Measurements from ENCODE around the gene CD5L.

The CD5L gene

GRCh38 chr1:157841708-157842107 is at the start of gene CD5L:
Gene CD5L (minus strand): TSS chr1:157841808. CDS start chr1:157841701, 107 bp downstream.
- no peak for DNase-seq (ENCODE audit: low read depth in 2 of 2)

- DNase-seq (ENCODE audit: low read depth in 2 of 2) = no peak
Measured at GRCh38 chr1:157882580-157882979, 41.0 kb upstream of the CD5L start.

- no peak for DNase-seq (ENCODE audit: low read depth in 2 of 2)
Measured at GRCh38 chr1:157880621-157881020, 39.0 kb upstream of the CD5L start.

- DNase-seq (ENCODE audit: low read depth in 2 of 2) = no peak
Measured at GRCh38 chr1:157878059-157878458, 36.5 kb upstream of the CD5L start.

- no peak for DNase-seq (ENCODE audit: low read depth in 2 of 2)
Measured at GRCh38 chr1:157870490-157870889, 28.9 kb upstream of the CD5L start.

GRCh38 chr1:157868654-157869053 is 27.0 kb upstream of the CD5L start:
- no peak for DNase-seq (ENCODE audit: low read depth in 2 of 2)

- DNase-seq (ENCODE audit: low read depth in 2 of 2) = no peak
Measured at GRCh38 chr1:157862114-157863070, 20.8 kb upstream of the CD5L start.

GRCh38 chr1:157856538-157856937 is 14.9 kb upstream of the CD5L start:
- no peak for DNase-seq (ENCODE audit: low read depth in 2 of 2)

GRCh38 chr1:157852476-157852875 is 10.9 kb upstream of the CD5L start:
- no peak for DNase-seq (ENCODE audit: low read depth in 2 of 2)

- no peak for DNase-seq (ENCODE audit: low read depth in 2 of 2)
Measured at GRCh38 chr1:157849229-157849875, 7.7 kb upstream of the CD5L start.

- no peak for DNase-seq (ENCODE audit: low read depth in 2 of 2)
Measured at GRCh38 chr1:157844089-157844830, 2.7 kb upstream of the CD5L start.

GRCh38 chr1:157842939-157843338 is 1.3 kb upstream of the CD5L start:
- DNase-seq (ENCODE audit: low read depth in 2 of 2) = no peak

GRCh38 chr1:157838966-157839365 is 2.6 kb downstream of the CD5L start:
- DNase-seq (ENCODE audit: low read depth in 2 of 2) = no peak

GRCh38 chr1:157834430-157834829 is 7.2 kb downstream of the CD5L start:
- no peak for DNase-seq (ENCODE audit: low read depth in 2 of 2)

GRCh38 chr1:157833145-157833544 is 8.5 kb downstream of the CD5L start:
- no peak for DNase-seq (ENCODE audit: low read depth in 2 of 2)

GRCh38 chr1:157831968-157832626 is 9.5 kb downstream of the CD5L start:
- DNase-seq (ENCODE audit: low read depth in 2 of 2) = no peak

- no peak for DNase-seq (ENCODE audit: low read depth in 2 of 2)
Measured at GRCh38 chr1:157830887-157831286, 10.7 kb downstream of the CD5L start.

GRCh38 chr1:157829711-157830110 is 11.9 kb downstream of the CD5L start:
- DNase-seq (ENCODE audit: low read depth in 2 of 2) = no peak

GRCh38 chr1:157829210-157829609 is 12.4 kb downstream of the CD5L start:
- DNase-seq (ENCODE audit: low read depth in 2 of 2) = no peak

- DNase-seq (ENCODE audit: low read depth in 2 of 2) = no peak
Measured at GRCh38 chr1:157820299-157820698, 21.3 kb downstream of the CD5L start.

- DNase-seq (ENCODE audit: low read depth in 2 of 2) = no peak
Measured at GRCh38 chr1:157819896-157820295, 21.7 kb downstream of the CD5L start, which contains the start of gene FCRL1. Gene FCRL1 (minus strand): TSS chr1:157820120. CDS start chr1:157820037, 83 bp downstream.

- no peak for DNase-seq (ENCODE audit: low read depth in 2 of 2)
Measured at GRCh38 chr1:157819215-157819614, 22.4 kb downstream of the CD5L start.

Measured in stimulated activated CD4-positive, alpha-beta T cell treated with anti-CD3 and anti-CD28 coated beads, Interleukin-15, amount 100 ng/mL, for 48 hours (primary cell).